ENCODE data around the gene REEP3.

REEP3 gene

DNA sequence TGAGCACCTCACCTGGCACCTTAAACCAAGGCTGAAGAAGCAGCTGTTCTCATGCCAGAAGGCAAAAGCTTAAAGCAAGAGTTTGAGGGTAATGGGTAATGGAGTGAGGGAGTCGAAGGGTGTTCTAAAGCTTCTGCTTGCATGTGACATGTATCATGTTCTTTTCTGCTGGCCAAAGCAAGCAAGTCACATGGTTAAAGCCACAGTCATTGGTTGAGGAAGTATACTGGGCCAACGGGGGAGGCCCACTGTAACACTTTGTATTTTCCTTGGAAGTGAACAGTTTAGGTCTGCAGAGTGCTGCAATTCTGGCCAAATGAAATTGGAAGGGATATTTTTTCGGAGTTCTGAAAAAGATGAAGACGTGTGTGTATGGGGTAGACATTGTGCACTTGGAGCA is 75.7 kb downstream of the REEP3 start:
- H3K27ac Mint-ChIP-seq: no peak overlapping the region
- H3K36me3 Mint-ChIP-seq: peaks cover 33% of the 10 kb centered on the region
- H3K4me3 Mint-ChIP-seq: no peak overlapping the region
- H3K27me3 Mint-ChIP-seq: no peaks in the 10 kb centered on the region
- H3K9me3 Mint-ChIP-seq: no peaks in the 10 kb centered on the region
- no peak for DNase-seq
- CTCF ChIA-PET: no interaction called here
- no peaks in the 10 kb centered on the region for H3K4me1 Mint-ChIP-seq

GRCh38 chr10:63600540-63600939 is 79.3 kb downstream of the REEP3 start:
- peaks cover 2% of the 10 kb centered on the region for H3K4me1 Mint-ChIP-seq
- H3K27ac Mint-ChIP-seq: no peak overlapping the region
- no peak for DNase-seq
- no peak overlapping the region for H3K4me3 Mint-ChIP-seq
- H3K9me3 Mint-ChIP-seq: no peaks in the 10 kb centered on the region
- no peaks in the 10 kb centered on the region for H3K27me3 Mint-ChIP-seq
- CTCF ChIA-PET: no interaction called here
- H3K36me3 Mint-ChIP-seq: peaks cover 31% of the 10 kb centered on the region

GRCh38 chr10:63603709-63604445 is 82.7 kb downstream of the REEP3 start:
- no peak overlapping the region for H3K27ac Mint-ChIP-seq
- CTCF ChIA-PET: no interaction called here

DNA sequence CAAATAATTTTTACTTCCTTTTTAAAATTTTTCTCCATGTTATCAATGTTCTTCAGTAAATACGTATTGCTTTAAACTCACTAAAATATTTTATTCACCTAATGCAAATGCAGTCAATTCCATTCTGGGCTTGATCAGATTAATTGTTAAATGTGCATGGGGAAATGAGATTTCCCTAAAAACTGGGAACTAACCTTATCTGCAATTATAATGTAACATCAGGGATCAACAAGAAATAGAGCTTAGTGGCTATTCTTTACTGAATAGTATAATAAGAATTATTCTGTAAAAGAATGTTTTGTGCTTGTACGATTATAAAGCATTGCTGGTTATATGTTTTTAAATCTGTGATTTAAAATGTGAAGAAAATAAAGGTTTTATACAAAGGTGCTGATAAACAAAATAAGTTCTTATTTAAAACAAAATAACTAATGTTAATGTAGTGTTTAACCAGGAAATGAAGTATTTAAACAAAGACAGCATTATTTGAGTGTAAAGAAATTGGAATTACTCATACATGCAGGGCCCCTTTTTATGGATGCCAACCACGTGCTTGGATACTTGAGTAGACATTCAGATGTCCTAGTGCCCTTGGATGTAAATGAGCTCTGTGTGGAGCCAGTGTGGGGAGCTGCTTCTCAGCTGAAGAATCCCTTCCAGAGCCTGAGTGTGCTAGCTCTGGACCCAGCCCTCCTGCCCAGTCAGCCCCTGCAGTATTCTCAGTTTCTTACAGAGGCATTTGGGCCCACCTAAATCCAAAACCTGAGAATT is 84.2 kb downstream of the REEP3 start:
- CTCF ChIA-PET: no interaction called here
- Mint-ChIP-seq H3K4me3 (no peak overlapping the region), H3K9me3 (no peaks in the 10 kb centered on the region), H3K27ac (no peak overlapping the region), H3K36me3 (peaks cover 11% of the 10 kb centered on the region), H3K27me3 (no peaks in the 10 kb centered on the region), H3K4me1 (peaks cover 4% of the 10 kb centered on the region)
- no peak for DNase-seq

More at GRCh38 chr10:63603709-63604445, 82.7 kb downstream of the REEP3 start:
- no peak for DNase-seq
- Mint-ChIP-seq H3K4me3 (no peak overlapping the region), H3K36me3 (peaks cover 14% of the 10 kb centered on the region), H3K9me3 (no peaks in the 10 kb centered on the region), H3K4me1 (peaks cover 2% of the 10 kb centered on the region), H3K27me3 (no peaks in the 10 kb centered on the region)

- Mint-ChIP-seq H3K9me3 (no peaks in the 10 kb centered on the region), H3K4me3 (no peak overlapping the region), H3K27ac (no peak overlapping the region), H3K27me3 (no peaks in the 10 kb centered on the region), H3K4me1 (peaks cover 8% of the 10 kb centered on the region), H3K36me3 (peaks cover 5% of the 10 kb centered on the region)
- DNase-seq: no peak
- CTCF ChIA-PET: interaction anchor here (1.4 kb wide), 1 partner anchor 20 kb away, joined by 7 read pairs; no protein-coding TSS in a partner anchor
Measured at GRCh38 chr10:63608511-63608910, 87.3 kb downstream of the REEP3 start.

- CTCF ChIA-PET: no interaction called here
- no peak for DNase-seq
- H3K4me1 Mint-ChIP-seq: peaks cover 7% of the 10 kb centered on the region
- H3K27ac Mint-ChIP-seq: no peak overlapping the region
- peaks cover 12% of the 10 kb centered on the region for H3K36me3 Mint-ChIP-seq
- H3K27me3 Mint-ChIP-seq: no peaks in the 10 kb centered on the region
- no peaks in the 10 kb centered on the region for H3K9me3 Mint-ChIP-seq
- no peak overlapping the region for H3K4me3 Mint-ChIP-seq
Measured at GRCh38 chr10:63611078-63611477, 89.9 kb downstream of the REEP3 start.

DNA sequence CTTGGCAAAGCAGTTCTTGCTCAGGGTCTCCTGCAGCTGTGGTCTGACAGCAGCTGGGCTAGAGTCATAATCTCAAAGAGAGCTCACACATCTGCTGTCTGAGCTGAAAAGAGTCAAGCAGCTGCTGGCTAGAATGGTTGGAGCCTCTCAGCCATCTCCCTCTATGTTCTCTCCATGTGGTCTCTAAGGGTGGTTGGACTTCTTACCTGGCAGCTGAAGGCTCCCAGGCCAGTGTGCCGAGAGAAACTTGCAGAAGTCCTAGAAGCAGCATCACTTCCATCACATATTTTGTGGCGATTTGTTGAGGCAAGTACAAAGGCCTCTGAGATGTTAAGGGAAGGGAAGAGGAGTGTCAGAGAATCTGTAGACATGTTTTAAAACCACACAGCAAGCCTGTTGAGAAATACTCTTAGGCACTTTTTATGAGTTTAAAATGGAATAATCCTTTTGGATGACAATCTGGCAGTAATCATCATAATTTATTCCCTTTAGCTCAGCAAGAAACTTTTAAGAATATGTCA is 93.2 kb downstream of the REEP3 start:
- H3K4me1 Mint-ChIP-seq: peaks cover 7% of the 10 kb centered on the region
- H3K9me3 Mint-ChIP-seq: no peaks in the 10 kb centered on the region
- H3K4me3 Mint-ChIP-seq: no peak overlapping the region
- CTCF ChIA-PET: no interaction called here
- H3K27me3 Mint-ChIP-seq: no peaks in the 10 kb centered on the region
- peaks cover 20% of the 10 kb centered on the region for H3K36me3 Mint-ChIP-seq
- no peak for DNase-seq
- peak overlapping the region; percentile 74 for H3K27ac Mint-ChIP-seq

- H3K27me3 Mint-ChIP-seq: no peaks in the 10 kb centered on the region
- H3K4me3 Mint-ChIP-seq: no peak overlapping the region
- CTCF ChIA-PET: interaction anchor here (0.9 kb wide), 1 partner anchor 101 kb away, joined by 3 read pairs; no protein-coding TSS in a partner anchor
- no peak overlapping the region for H3K27ac Mint-ChIP-seq
- no peaks in the 10 kb centered on the region for H3K9me3 Mint-ChIP-seq
- no peak for DNase-seq
- H3K4me1 Mint-ChIP-seq: no peaks in the 10 kb centered on the region
- H3K36me3 Mint-ChIP-seq: peaks cover 19% of the 10 kb centered on the region
Measured at GRCh38 chr10:63618552-63618951, 97.4 kb downstream of the REEP3 start.

DNA sequence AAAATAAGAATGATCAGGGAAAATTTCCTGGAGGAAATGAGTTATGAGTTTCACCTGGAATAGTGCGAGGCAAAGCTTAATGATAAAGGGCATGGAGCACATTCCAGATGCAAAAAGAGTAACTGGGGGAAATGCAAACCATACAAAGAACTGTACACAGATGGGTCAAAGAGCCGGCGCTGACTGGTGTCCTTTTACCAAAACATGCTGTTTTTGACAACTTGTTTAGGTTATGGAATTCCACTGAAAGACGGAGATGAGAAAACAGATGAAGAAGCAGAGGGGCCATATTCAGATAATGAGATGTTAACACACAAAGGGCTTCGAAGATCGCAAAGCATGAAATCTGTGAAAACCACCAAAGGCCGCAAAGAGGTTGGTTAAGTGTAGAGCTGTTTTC is 98.2 kb downstream of the REEP3 start:
- Mint-ChIP-seq H3K9me3 (no peaks in the 10 kb centered on the region), H3K4me1 (no peaks in the 10 kb centered on the region), H3K27me3 (no peaks in the 10 kb centered on the region), H3K36me3 (peaks cover 18% of the 10 kb centered on the region), H3K4me3 (no peak overlapping the region), H3K27ac (no peak overlapping the region)
- CTCF ChIA-PET: interaction anchor here (0.9 kb wide), 1 partner anchor 101 kb away, joined by 3 read pairs; no protein-coding TSS in a partner anchor
- no peak for DNase-seq

DNA sequence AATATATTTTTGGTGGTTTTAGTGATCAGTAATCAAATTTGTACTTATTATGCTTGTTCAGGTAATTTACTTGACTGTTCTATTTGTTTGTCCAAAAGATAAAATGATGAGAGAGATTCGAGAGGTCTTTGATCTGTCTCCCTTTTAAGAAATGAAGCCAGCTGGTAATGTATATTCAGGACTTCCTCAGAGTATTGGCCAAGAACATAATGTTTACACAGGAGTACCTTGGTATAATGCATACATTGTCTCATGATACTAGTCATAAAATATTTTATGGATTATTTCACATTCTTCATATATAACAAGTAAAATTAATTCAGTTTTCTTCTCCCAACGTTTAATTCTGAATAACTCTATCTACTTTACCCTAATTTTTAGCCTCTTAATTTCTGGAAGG is 100.9 kb downstream of the REEP3 start:
- no peaks in the 10 kb centered on the region for H3K9me3 Mint-ChIP-seq
- CTCF ChIA-PET: interaction anchor here (0.6 kb wide), 1 partner anchor 403 kb away, joined by 3 read pairs; no protein-coding TSS in a partner anchor

DNA sequence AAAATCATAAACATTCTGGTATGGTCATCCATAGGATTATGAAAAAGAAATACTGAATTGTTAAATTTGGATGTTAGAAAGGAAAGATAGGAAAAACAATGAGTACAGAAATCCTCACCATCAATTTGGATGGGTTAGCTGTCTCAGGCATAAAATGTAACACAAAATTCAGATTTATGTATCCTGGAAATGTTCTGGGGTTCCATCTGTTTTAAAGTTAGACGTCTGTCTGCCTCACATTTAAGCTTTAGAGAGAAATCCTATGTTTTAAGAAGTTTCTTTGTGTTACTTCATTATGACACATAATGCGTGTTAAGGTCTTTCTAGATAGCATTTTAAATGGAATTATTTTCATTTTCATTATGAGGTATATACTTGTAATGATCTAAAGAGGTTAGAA is 103.5 kb downstream of the REEP3 start:
- Mint-ChIP-seq H3K4me3 (no peak overlapping the region), H3K4me1 (peaks cover 26% of the 10 kb centered on the region), H3K27ac (no peak overlapping the region), H3K9me3 (no peaks in the 10 kb centered on the region), H3K27me3 (no peaks in the 10 kb centered on the region), H3K36me3 (peaks cover 2% of the 10 kb centered on the region)
- no peak for DNase-seq
- CTCF ChIA-PET: interaction anchor here (0.6 kb wide), 1 partner anchor 467 kb away, joined by 3 read pairs; no protein-coding TSS in a partner anchor

More for the DNA sequence above, 100.9 kb downstream of the REEP3 start:
- DNase-seq: no peak
- no peaks in the 10 kb centered on the region for H3K27me3 Mint-ChIP-seq
- no peak overlapping the region for H3K27ac Mint-ChIP-seq
- H3K36me3 Mint-ChIP-seq: peaks cover 9% of the 10 kb centered on the region
- H3K4me1 Mint-ChIP-seq: peaks cover 3% of the 10 kb centered on the region
- H3K4me3 Mint-ChIP-seq: no peak overlapping the region

DNA sequence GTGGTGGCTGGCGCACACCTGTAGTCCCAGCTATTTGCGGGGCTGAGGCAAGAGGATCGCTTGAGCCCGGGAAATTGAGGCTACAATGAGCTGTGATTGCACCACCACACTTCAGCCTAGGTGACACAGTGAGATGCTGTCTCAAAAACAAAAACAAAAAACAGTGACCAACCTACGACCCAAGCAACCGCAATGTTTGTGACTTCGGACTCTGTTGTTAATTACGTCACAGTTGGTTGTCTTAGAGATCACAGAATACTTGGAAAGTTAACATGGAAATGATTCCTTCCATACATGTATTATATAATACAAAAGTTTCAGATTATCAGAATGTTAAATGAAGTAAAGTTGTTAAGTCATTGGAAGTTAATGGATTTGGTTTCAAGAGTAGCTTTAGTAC is 106.2 kb downstream of the REEP3 start:
- Mint-ChIP-seq H3K27ac (no peak overlapping the region), H3K9me3 (no peaks in the 10 kb centered on the region), H3K27me3 (peaks cover 11% of the 10 kb centered on the region), H3K4me3 (no peak overlapping the region), H3K4me1 (peaks cover 38% of the 10 kb centered on the region), H3K36me3 (peaks cover under 1% of the 10 kb centered on the region)
- CTCF ChIA-PET: interaction anchor here (1.0 to 8.4 kb wide), 10 partner anchors 9 to 461 kb away, joined by 3 to 88 read pairs (median 6); no protein-coding TSS in a partner anchor
- DNase-seq: no peak

DNA sequence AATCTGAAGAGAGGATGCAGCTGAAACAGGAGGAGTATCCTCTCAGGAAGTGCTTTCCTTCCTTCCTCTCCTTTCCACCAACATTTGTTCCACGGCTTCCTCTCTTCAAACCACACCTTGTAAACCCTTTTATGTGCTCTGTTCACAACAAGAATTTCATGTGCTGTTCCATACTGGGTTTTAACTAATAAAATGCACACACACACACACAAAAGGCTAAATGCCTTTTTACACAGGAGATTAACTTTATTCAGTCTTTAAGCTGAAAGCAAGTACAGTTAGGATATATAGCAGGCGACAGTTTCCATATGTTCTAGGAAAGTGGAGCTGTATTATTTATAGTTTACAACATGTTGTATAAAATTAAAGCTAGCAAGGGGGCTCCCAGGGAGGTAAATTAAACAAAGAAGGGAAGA is 106.7 kb downstream of the REEP3 start:
- Mint-ChIP-seq H3K36me3 (no peaks in the 10 kb centered on the region), H3K27me3 (peaks cover 16% of the 10 kb centered on the region), H3K4me3 (no peak overlapping the region), H3K4me1 (peaks cover 39% of the 10 kb centered on the region), H3K9me3 (no peaks in the 10 kb centered on the region), H3K27ac (no peak overlapping the region)
- DNase-seq: no peak
- CTCF ChIA-PET: interaction anchor here (1.0 to 8.4 kb wide), 13 partner anchors 9 to 462 kb away, joined by 3 to 88 read pairs (median 7); partner anchors contain the start of gene REEP3

Measured in activated naive CD4-positive, alpha-beta T cell treated with anti-CD3 and anti-CD28 coated beads, Interleukin-2, amount 10 ng/mL, durations not matched to agents 7 days and 5 days (primary cell).